A673 (cell line): ENCODE measurements around the gene RAB37.

ENCODE experiments used
- EZH2 ChIP-seq: fragments of 200-600 bp; sonication (generic); IDR thresholded peaks from 2 replicates; pipeline ENCODE4 v1.6.1; 2017; ENCODE audit warnings: borderline replicate concordance, low read depth, mild to moderate bottlenecking, mixed read lengths, antibody characterized with exemption, low read length; ENCODE audit not compliant: poor library complexity, severe bottlenecking
- TF ChIP-seq, protein P1 (sequence below): fragments of 300-800, 200-600 bp; sonication (generic); conservative IDR thresholded peaks from 2 replicates; pipeline ENCODE4 v1.5.1; 2017; ENCODE audit warnings: low read depth, mild to moderate bottlenecking, antibody characterized with exemption, low read length, moderate library complexity, mixed read lengths

DNA sequence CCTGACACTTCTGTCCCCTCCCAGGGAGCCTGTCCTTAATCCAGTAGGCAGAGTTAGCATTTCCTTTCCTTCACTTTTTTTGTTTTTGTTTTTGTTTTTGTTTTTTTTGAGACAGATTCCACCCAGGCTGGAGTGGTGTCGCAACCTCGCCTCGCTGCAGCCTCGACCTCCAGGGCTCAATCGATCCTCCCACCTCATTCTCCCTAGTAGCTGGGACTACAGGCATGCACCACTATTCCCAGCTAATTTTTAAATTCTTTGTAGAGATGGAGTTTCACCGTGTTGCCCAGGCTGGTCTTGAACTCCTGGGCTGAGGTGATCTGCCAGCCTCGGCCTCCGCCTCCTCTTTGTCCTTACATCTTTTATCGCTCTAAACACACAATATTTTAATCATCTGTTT, 15.4 kb downstream of the RAB37 start:
- TF ChIP-seq, protein P1, sequence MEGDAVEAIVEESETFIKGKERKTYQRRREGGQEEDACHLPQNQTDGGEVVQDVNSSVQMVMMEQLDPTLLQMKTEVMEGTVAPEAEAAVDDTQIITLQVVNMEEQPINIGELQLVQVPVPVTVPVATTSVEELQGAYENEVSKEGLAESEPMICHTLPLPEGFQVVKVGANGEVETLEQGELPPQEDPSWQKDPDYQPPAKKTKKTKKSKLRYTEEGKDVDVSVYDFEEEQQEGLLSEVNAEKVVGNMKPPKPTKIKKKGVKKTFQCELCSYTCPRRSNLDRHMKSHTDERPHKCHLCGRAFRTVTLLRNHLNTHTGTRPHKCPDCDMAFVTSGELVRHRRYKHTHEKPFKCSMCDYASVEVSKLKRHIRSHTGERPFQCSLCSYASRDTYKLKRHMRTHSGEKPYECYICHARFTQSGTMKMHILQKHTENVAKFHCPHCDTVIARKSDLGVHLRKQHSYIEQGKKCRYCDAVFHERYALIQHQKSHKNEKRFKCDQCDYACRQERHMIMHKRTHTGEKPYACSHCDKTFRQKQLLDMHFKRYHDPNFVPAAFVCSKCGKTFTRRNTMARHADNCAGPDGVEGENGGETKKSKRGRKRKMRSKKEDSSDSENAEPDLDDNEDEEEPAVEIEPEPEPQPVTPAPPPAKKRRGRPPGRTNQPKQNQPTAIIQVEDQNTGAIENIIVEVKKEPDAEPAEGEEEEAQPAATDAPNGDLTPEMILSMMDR = no peak
- TF ChIP-seq EZH2 = no peak
